GM20431 (cell line): Measurements from ENCODE around the gene ADGRD1.
"Not testable (repeated sequence)": the region's sequence is repeated elsewhere in the genome, so short reads cannot be mapped to it uniquely, and the experiment has no call there.

Experiments used
- in situ Hi-C: fragments of 300-500 bp; cut with MseI, MboI; formaldehyde crosslinking; loops from one replicate; pipeline ENCODE4 v1.15.0; 2020; ENCODE audit warnings: low sequenced_read_pairs; ENCODE audit not compliant: unreplicated experiment

Gene ADGRD1

DNA sequence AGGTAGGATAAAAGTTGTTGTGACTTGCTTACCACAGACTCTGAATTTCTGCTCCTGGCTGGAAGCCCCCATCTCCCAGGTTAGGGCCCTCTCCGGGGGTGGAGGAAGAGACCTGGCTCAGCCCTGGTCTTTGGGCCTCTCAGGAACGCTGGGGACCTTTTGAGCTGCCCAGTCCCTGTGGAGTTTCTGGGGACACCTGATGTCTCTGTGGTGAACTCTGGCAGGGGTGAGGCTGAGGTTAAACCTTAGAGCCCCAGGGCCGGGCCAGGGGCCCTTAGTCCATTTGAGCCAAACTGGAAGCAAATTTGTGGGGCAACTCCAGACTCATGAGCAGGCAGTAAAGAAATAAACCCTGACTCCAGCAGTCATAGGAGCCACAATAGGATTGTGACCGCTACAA, 112.1 kb downstream of the ADGRD1 start:
- in situ Hi-C loops: no loop called here

DNA sequence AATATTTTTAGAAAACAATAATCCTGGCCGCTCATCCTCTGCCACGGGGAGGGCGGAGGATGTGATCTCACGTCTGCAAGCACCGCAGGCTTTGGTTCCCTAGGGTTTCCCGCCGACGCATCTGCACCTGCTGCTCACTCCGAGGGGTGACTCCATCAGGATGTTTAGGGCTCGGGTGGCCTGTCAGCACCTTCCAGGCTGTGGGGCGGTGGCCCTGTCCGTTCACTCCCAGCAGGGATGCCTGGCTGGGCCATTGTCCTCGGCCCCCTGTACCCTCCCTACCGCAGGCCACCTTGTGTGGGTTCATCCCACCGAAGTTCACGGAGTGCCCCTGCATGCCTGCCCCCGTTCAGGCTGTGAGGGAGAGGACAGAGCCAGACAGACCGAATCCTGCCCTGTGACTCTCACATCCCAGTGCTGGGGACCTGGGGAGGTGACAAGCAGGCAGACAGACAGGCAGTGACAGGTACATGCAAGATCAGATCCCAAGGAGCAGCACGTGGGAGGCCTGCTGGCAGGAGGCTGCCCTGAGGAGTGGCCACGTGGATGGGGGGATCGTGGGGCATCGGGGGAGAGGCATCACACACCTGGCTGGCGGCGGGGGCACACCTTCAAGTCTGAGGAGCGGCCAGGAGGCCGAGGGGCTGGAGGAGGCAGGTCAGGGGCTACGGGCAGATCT, 112.6 kb downstream of the ADGRD1 start:
- in situ Hi-C loops: no loop called here

DNA sequence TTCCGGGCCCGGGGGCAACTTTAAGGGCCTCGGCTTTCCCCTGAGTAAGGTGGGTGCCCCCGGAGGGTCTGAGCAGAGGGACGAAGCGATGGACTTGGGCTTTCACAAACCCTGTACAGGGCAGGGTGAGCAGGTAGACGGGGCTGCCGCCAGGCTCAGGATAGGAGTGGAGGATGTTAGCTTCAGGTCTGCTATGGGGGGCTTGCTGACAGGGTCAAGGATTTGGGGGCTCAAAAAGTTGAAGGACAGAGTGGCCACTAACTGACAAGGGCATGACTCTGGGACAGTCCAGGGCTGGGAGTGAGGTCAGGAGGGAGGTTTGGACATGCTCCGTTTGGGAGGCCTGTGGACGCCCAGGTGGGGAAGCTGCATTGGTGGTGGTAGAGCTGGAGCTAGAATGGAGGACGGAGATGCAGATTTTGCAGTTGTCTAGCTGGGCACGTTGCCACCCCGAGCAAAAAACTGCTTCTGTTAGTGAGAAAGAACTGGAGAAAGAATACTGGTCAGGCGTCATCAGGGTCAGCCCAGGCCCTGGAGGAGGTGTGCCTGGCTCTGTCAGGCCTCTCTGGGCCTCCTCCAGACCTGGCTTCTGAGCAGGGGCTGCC, 113.3 kb downstream of the ADGRD1 start:
- in situ Hi-C loops: no loop called here

- in situ Hi-C loops: no loop called here
Observed at GRCh38 chr12:131067981-131068851, 114.5 kb downstream of the ADGRD1 start.

GRCh38 chr12:131068926-131069720, 115.4 kb downstream of the ADGRD1 start:
- in situ Hi-C loops: not testable (repeated sequence)

GRCh38 chr12:131070136-131070535, 116.4 kb downstream of the ADGRD1 start:
- in situ Hi-C loops: not testable (repeated sequence)

DNA sequence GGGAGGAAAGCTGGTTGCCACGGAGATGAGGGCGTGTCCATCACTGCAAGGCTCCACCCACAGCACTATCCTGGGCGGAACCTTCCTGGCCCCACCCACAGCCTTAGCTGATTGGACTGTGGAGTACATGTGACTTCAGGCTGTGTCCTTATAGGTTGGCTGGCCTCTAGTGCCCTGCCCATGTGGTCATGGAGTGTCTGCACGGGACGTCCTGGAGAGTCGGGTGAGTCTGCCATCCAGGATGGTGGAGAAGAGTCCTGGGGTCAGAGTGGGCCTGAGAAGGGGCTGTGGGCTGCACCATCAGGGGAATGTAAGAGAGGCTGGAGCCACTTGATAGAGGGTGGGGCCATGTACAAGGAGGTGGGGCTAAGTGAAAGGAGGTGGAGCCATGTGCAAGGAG, 117.0 kb downstream of the ADGRD1 start:
- in situ Hi-C loops: not testable (repeated sequence)

DNA sequence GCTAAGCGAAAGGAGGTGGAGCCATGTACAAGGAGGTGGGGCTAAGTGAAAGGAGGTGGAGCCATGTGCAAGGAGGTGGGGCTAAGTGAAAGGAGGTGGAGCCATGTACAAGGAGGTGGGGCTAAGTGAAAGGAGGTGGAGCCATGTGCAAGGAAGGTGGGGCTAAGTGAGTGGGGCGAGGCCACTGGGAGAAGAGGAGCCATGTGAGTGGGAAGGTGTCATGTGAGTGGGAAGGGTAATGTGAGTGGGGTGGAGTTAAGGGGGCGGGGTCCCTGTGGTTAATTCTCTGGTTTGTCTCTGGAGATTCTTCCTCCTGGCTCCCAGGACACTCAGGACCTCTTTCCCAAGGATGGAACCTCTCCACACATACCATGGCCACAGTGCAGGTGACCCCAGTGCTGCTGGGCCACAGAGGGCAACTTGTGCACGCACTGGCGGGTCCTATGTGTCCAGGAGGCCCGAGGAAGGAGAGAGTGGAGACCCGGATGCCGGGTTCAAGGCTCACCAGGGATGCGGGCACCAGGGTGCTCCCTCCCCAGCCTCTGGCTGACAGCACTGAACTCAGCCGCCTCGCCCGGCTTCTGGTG, 117.6 kb downstream of the ADGRD1 start:
- in situ Hi-C loops: not testable (repeated sequence)

GRCh38 chr12:131071950-131072349, 118.2 kb downstream of the ADGRD1 start:
- in situ Hi-C loops: not testable (repeated sequence)

GRCh38 chr12:131072451-131073230, 118.9 kb downstream of the ADGRD1 start:
- in situ Hi-C loops: no loop called here

DNA sequence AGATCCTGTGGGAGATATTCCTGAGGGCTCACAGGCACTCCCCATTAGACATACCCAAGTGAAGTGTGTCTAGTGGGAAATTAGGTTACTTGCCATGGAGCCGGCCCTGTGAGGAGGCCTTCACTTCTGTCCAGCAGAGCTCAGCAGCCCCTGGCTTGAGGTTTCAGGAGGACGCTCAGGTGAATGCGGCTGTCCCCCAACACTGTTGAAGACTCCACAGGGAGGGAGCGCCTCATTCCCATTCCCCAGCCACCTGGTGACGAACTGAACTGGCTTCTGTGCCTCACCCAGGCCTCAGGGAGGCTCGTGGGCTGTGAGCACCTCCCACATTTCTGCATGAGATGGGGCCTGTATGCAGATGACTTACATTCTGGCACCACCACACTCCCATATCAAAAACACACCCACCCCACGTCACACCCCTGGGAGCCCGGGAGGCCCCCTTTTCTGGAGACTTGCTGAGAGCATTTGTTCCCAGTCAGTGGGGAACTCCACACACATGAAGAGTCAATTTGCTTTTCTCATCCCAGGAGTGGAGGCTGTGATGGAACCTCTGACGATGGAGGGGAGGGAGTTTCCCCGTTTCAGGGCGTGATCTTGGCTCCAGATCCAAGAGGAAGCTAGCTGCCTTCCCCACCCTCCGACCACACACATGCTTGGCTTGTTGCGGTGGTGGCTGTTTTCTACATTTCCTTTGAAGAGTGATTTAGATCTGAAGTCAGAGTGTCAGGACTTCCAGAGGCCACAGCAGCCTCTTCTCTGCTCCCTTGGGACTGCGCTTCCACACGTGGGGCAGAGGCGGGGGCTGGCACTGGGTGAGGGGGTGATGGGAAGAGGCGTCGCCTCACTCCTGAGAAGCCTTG, 120.7 kb downstream of the ADGRD1 start:
- in situ Hi-C loops: no loop called here

DNA sequence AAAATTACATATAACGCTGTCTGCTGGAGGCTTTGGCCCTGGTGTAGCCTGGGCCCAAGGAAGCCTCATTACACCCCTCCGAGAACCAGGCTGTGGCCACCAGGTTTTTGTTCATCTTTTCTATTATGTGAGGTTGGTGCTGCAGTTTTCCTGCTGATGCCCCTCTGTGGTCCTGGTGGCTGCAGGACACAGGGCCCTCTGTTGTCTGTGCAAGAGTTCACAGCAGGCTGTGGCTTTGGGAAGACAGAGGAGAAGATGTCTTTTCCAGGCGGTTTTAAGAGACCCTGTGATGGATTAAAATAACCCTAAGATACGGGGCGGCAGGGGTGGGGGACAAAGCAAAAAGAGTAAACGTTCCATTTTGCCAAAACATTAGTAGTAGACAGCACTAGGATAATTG, 121.5 kb downstream of the ADGRD1 start:
- in situ Hi-C loops: no loop called here

DNA sequence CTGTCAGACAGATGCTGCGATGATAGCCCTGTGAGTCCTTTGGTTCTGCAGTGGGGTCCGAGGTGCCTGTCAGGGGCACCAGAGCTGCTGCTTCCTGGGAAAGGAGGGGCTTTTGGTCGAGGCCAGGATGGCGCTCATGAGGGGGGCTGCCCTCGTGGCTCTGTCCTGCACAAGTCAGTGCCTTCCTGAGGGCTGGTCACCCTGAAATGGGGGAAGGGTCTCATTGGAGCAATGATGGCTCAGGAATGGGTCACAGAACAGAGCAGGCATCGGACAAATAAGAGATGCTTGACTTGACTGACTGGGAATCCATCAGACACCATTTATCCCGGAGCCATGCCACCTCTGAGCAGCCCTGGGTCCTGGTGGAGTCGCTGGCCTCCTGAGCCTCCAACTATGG, 121.9 kb downstream of the ADGRD1 start:
- in situ Hi-C loops: no loop called here

DNA sequence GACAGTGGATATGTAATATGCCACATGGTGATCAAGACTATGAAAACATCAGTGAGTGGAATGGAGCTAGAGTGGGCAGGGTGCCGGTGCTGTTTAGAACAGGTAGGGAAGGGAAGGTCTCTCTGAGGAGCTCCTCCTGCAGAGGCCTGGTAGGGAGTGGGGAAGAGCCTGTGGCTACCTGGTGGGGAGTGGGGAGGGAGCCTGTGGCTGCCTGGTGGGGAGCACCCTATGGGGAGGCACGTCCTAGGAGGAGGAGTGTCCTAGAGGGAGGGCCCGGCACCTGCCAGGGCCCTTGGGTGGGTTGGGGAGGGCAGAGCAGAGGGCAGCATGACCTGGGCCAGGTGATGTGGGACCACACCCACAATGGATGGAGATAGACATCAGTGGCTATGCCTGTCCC, 122.6 kb downstream of the ADGRD1 start:
- in situ Hi-C loops: no loop called here

GRCh38 chr12:131076791-131077747, 123.4 kb downstream of the ADGRD1 start:
- in situ Hi-C loops: no loop called here

DNA sequence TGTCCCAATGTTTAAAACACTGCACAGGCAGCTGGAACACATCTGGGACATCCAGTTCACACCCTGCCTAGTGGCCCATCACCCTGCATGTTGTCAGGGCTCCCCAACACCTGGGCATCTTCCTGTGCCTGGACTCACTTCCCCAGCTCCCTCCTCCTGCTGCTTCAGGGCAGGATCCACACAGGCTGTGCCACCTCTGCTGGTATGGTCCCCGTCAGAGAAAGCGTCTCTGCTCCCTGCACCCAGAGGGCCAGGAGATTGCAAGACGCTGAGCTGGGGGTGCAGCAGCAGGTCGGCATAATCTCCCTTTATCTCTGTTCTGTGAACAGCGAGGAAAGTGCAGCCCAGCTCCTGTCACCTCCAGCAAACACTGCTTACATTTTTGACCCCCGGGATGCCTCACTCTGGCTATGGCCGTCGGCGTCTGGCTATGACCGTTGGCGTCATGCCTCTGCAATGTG, 124.3 kb downstream of the ADGRD1 start:
- in situ Hi-C loops: no loop called here
